ENCODE results near the gene MCM3AP. TPM values are rescaled to one million over a fixed set of nuclear protein-coding genes. Genes with fewer than 3 reads are reported as not detected.

The MCM3AP gene
- total and polyA plus RNA-seq, 9 of the 15 experiments (the other 6 are each of a cell fraction or from before 2014, with no cell fraction given): 6.5 to 179 (median 69.6) TPM

DNA sequence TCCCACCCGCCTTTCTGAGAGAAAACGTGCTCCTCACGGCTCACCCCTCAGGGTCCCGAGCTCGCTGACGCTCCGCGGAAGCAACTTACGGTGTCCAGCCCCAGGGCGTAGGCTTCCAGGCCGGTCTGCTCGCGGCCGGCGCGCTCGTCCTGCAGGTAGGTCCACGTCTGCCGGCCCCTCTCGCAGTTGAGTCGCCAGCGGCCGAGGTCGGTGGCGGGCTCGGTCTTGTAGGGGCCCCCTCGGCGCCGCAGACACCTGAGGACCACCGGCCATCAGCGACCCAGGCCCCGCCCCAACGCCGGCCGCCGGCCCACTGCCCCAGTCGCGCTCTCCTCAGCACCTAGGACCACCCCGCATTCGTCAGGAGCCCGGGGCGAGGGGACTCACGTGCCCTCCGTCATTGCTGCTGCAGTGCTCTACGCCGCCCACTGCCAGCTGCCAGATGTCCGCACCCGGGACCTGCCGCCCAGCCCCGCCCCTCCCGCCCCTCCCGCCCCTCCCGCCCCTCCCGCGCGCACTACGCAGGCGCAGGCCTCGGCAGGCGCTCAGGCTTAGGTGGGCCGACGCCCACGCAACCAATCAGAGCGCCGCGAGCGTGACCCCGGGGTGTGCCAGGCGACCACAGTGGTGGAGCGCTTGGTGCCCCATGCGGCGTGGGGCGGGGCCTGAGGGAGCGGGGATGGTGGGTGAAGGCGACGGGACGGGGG, 56.9 kb downstream of the MCM3AP start, which contains the start of gene LSS (continued):
- TF ChIP-seq, protein P1, sequence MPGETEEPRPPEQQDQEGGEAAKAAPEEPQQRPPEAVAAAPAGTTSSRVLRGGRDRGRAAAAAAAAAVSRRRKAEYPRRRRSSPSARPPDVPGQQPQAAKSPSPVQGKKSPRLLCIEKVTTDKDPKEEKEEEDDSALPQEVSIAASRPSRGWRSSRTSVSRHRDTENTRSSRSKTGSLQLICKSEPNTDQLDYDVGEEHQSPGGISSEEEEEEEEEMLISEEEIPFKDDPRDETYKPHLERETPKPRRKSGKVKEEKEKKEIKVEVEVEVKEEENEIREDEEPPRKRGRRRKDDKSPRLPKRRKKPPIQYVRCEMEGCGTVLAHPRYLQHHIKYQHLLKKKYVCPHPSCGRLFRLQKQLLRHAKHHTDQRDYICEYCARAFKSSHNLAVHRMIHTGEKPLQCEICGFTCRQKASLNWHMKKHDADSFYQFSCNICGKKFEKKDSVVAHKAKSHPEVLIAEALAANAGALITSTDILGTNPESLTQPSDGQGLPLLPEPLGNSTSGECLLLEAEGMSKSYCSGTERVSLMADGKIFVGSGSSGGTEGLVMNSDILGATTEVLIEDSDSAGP (CRISPR knock-in tag; IDR thresholded peaks at IDR 0.05): no peak
- TF ChIP-seq ZNF586 (CRISPR knock-in tag; conservative IDR thresholded peaks at IDR 0.05) (no peak), DDX20 (tag; IDR thresholded peaks at IDR 0.05; ENCODE audit: low read depth) (no peak), E4F1 (CRISPR knock-in tag; IDR thresholded peaks at IDR 0.05; ENCODE audit: borderline replicate concordance) (no peak), RCOR1 (IDR thresholded peaks at IDR 0.05; ENCODE audit: borderline replicate concordance in 1 of 2, low read depth in 2 of 2, low read length in 2 of 2) (peak in 1 of 2 experiments; percentile 44; a peak in 2 of 4 replicates), SRF (CRISPR knock-in tag; IDR thresholded peaks at IDR 0.05) (0 out of 4 replicates have a peak, but pooled peaks of 1 of the 2 experiments have one; percentile 25), RBM22 (IDR thresholded peaks at IDR 0.05; ENCODE audit: low read depth, low read length, poor library complexity, severe bottlenecking) (peak; percentile 8), PCBP1 (IDR thresholded peaks at IDR 0.05; ENCODE audit: low read depth, low read length, poor library complexity, severe bottlenecking) (peak; percentile 69), YBX1 (IDR thresholded peaks at IDR 0.05) (no peak), ZNF76 (CRISPR knock-in tag; IDR thresholded peaks at IDR 0.05; ENCODE audit: borderline replicate concordance) (0 out of 2 replicates have a peak, but pooled peaks have one; percentile 57), ATF1 (CRISPR knock-in tag; IDR thresholded peaks at IDR 0.05) (no peak), ATF1 (tag; IDR thresholded peaks at IDR 0.05) (peak; percentile 60; the same call in 1 of the 2 replicates), BRF2 (IDR thresholded peaks at IDR 0.05; ENCODE audit: borderline replicate concordance, insufficient read depth, insufficient read length) (no peak), MECOM (CRISPR knock-in tag; IDR thresholded peaks at IDR 0.05) (no peak), SREBF1 (IDR thresholded peaks at IDR 0.05; ENCODE audit: borderline replicate concordance, low read depth, low read length) (peak; percentile 74; the same call in 1 of the 2 replicates), ZSCAN29 (IDR thresholded peaks at IDR 0.05) (no peak), KDM4B (IDR thresholded peaks at IDR 0.05; ENCODE audit: borderline replicate concordance in 2 of 2, low read depth in 1 of 2) (no peak)
- TF ChIP-seq, protein P2, sequence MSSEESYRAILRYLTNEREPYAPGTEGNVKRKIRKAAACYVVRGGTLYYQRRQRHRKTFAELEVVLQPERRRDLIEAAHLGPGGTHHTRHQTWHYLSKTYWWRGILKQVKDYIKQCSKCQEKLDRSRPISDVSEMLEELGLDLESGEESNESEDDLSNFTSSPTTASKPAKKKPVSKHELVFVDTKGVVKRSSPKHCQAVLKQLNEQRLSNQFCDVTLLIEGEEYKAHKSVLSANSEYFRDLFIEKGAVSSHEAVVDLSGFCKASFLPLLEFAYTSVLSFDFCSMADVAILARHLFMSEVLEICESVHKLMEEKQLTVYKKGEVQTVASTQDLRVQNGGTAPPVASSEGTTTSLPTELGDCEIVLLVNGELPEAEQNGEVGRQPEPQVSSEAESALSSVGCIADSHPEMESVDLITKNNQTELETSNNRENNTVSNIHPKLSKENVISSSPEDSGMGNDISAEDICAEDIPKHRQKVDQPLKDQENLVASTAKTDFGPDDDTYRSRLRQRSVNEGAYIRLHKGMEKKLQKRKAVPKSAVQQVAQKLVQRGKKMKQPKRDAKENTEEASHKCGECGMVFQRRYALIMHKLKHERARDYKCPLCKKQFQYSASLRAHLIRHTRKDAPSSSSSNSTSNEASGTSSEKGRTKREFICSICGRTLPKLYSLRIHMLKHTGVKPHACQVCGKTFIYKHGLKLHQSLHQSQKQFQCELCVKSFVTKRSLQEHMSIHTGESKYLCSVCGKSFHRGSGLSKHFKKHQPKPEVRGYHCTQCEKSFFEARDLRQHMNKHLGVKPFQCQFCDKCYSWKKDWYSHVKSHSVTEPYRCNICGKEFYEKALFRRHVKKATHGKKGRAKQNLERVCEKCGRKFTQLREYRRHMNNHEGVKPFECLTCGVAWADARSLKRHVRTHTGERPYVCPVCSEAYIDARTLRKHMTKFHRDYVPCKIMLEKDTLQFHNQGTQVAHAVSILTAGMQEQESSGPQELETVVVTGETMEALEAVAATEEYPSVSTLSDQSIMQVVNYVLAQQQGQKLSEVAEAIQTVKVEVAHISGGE (CRISPR knock-in tag; IDR thresholded peaks at IDR 0.05): 0 out of 6 replicates have a peak, but pooled peaks of 1 of the 3 experiments have one; percentile 8

Measured in K562 (cell line).